MCF 10A (cell line): ENCODE measurements around the gene RBM48. TPM values are rescaled to one million over a fixed set of nuclear protein-coding genes. Genes with fewer than 3 reads are reported as not detected.
"Not testable (repeated sequence)": the region's sequence is repeated elsewhere in the genome, so short reads cannot be mapped to it uniquely, and the experiment has no call there.

ENCODE experiments used
- Bru-seq: library from RNA; stranded (reverse); fragments of 400-500 nt; gene quantifications from one replicate; lab custom pipeline; 2021; lab: Mats Ljungman, UMichigan
- BruChase-seq, 2 experiments: library from RNA; stranded (reverse); fragments of 400-500 nt; gene quantifications; one replicate each; lab custom pipeline; 2021; lab: Mats Ljungman, UMichigan
- BruUV-seq: library from RNA; stranded (reverse); fragments of 400-500 nt; replicated peaks from 2 replicates; lab custom pipeline; 2021; lab: Mats Ljungman, UMichigan
- CTCF ChIA-PET: fragments of 300-600 bp; sonication (Branson Sonifier 250); formaldehyde crosslinking; extraction: SDS; loops from one replicate; lab custom pipeline; 2021; ENCODE audit warnings: antibody characterized with exemption, inconsistent platforms; lab: Yijun Ruan, JAX
- POLR2A ChIA-PET: fragments of 300-600, 350-650 bp; sonication (Branson Sonifier 250); formaldehyde crosslinking; extraction: SDS; loops from one replicate; lab custom pipeline; 2020; ENCODE audit warnings: antibody characterized with exemption, inconsistent platforms; lab: Yijun Ruan, JAX
- DNase-seq: peaks from one replicate; pipeline ENCODE4 v3.0.0-alpha.2; 2018; ENCODE audit not compliant: unreplicated experiment
- H3K27ac Mint-ChIP-seq: one replicate; pipeline ENCODE4 v1.8.0; 2022; ENCODE audit warnings: mild to moderate bottlenecking, low read depth, mixed read lengths; ENCODE audit not compliant: unreplicated experiment
- H3K27me3 Mint-ChIP-seq: one replicate; pipeline ENCODE4 v1.8.0; 2022; ENCODE audit warnings: mixed read lengths; ENCODE audit not compliant: insufficient read depth, unreplicated experiment
- H3K36me3 Mint-ChIP-seq: one replicate; pipeline ENCODE4 v1.8.0; 2022; ENCODE audit warnings: mild to moderate bottlenecking, moderate library complexity, mixed read lengths; ENCODE audit not compliant: insufficient read depth, unreplicated experiment
- H3K4me1 Mint-ChIP-seq: one replicate; pipeline ENCODE4 v1.8.0; 2022; ENCODE audit warnings: mixed read lengths; ENCODE audit not compliant: insufficient read depth, unreplicated experiment
- H3K4me3 Mint-ChIP-seq: one replicate; pipeline ENCODE4 v1.8.0; 2022; ENCODE audit warnings: mild to moderate bottlenecking, moderate library complexity, mixed read lengths; ENCODE audit not compliant: unreplicated experiment
- H3K9me3 Mint-ChIP-seq: one replicate; pipeline ENCODE4 v1.8.0; 2022; ENCODE audit warnings: mixed read lengths; ENCODE audit not compliant: unreplicated experiment
- CTCF ChIP-seq: fragments of 200-600 bp; IDR thresholded peaks from one replicate; pipeline ENCODE4 v1.8.0; 2022; ENCODE audit warnings: antibody characterized with exemption, mild to moderate bottlenecking; ENCODE audit not compliant: unreplicated experiment
- intact Hi-C: fragments of 100-400 bp; cut with micrococcal nuclease; formaldehyde crosslinking; loops from 2 replicates; pipeline ENCODE4 v1.14.1; 2022
- long read RNA-seq: library from polyadenylated mRNA; stranded (forward); transcript quantifications from one replicate; pipeline ENCODE4 v2.0.0, GENCODE V29; 2022
- total RNA-seq: library from RNA; stranded (reverse); gene quantifications from 2 replicates; pipeline ENCODE4 v1.2.3, GENCODE V29; 2022

The RBM48 gene
- total RNA-seq = 10.4 and 10.7 TPM in 2 replicates
- percentile 89 among the genes with signal in this experiment for Bru-seq, nascent RNA
- percentile 79 among the genes with signal in this experiment for BruChase-seq, experiment 1, labeled RNA remaining after a 6-hour chase
- percentile 90 among the genes with signal in this experiment for BruChase-seq, experiment 2, labeled RNA remaining after a 2-hour chase
- long read RNA-seq, transcript RBM48-201 (5 exons, 1,742 nt) = major isoform, 33 of 39 reads
- long read RNA-seq, partial matches to known transcripts = 0 of 39 reads
- long read RNA-seq, other reads (novel, unspliced or antisense) = 6 of 39 reads

GRCh38 chr7:92528188-92528957, at the start of gene RBM48, which contains the start of gene PEX1:
RBM48 (plus strand) TSS chr7:92528795; CDS start chr7:92528814, 19 bp downstream.
PEX1 (minus strand) TSS chr7:92528520; CDS start chr7:92528435, 85 bp downstream.
- H3K27me3 Mint-ChIP-seq = no peaks in the 10 kb centered on the region
- H3K4me3 Mint-ChIP-seq = peak within 1 kb of the TSS; percentile 98
- H3K36me3 Mint-ChIP-seq = peaks cover 41% of the 10 kb centered on the region
- BruUV-seq = no TSS peak
- no peaks in the 10 kb centered on the region for H3K9me3 Mint-ChIP-seq
- CTCF ChIA-PET = interaction anchor here (0.6 to 1.2 kb wide), 12 partner anchors 10 to 1020 kb away, joined by 3 to 5 read pairs (median 4); partner anchors contain the start of gene GATAD1
- peak; percentile 99 for DNase-seq
- no peak for TF ChIP-seq CTCF
- peaks cover 16% of the 10 kb centered on the region for H3K4me1 Mint-ChIP-seq
- intact Hi-C loops = loop anchor here (5.0 kb wide), 2 partner anchors 59 to 84 kb away; no protein-coding TSS in a partner anchor
- H3K27ac Mint-ChIP-seq = peak within 1 kb of the TSS; percentile 99
- POLR2A ChIA-PET = interaction anchor here (0.6 to 3.0 kb wide), 30 partner anchors 8 to 703 kb away, joined by 3 to 21 read pairs (median 5); partner anchors contain the start of genes ANKIB1, CYP51A1, FAM133B and GATAD1

- POLR2A ChIA-PET, H3K4me1 Mint-ChIP-seq, H3K9me3 Mint-ChIP-seq, CTCF ChIA-PET, H3K27ac Mint-ChIP-seq, H3K27me3 Mint-ChIP-seq, DNase-seq, BruUV-seq, H3K4me3 Mint-ChIP-seq, intact Hi-C loops: not testable (repeated sequence)
- peaks cover 10% of the 10 kb centered on the region for H3K36me3 Mint-ChIP-seq
These were observed 49.4 kb upstream of the RBM48 start for GRCh38 chr7:92479146-92479545.

GRCh38 chr7:92483624-92484023, 45.0 kb upstream of the RBM48 start:
- BruUV-seq, intact Hi-C loops, H3K9me3 Mint-ChIP-seq, H3K4me3 Mint-ChIP-seq, DNase-seq, H3K4me1 Mint-ChIP-seq, H3K27ac Mint-ChIP-seq, CTCF ChIA-PET, H3K27me3 Mint-ChIP-seq: not testable (repeated sequence)
- peaks cover 32% of the 10 kb centered on the region for H3K36me3 Mint-ChIP-seq
- POLR2A ChIA-PET = interaction anchor here (0.6 kb wide), 1 partner anchor 34 kb away, joined by 3 read pairs; no protein-coding TSS in a partner anchor

GRCh38 chr7:92484226-92484625, 44.4 kb upstream of the RBM48 start:
- H3K4me3 Mint-ChIP-seq, H3K4me1 Mint-ChIP-seq, DNase-seq, H3K27ac Mint-ChIP-seq, H3K9me3 Mint-ChIP-seq, POLR2A ChIA-PET, H3K27me3 Mint-ChIP-seq, BruUV-seq, intact Hi-C loops, CTCF ChIA-PET: not testable (repeated sequence)
- peaks cover 35% of the 10 kb centered on the region for H3K36me3 Mint-ChIP-seq

- H3K27ac Mint-ChIP-seq = no peak overlapping the region
- no peak for DNase-seq
These were observed 43.2 kb upstream of the RBM48 start for GRCh38 chr7:92485267-92485892.

More at GRCh38 chr7:92485267-92485892, 43.2 kb upstream of the RBM48 start:
- no peak for TF ChIP-seq CTCF
- CTCF ChIA-PET = no interaction called here
- H3K36me3 Mint-ChIP-seq = peaks cover 42% of the 10 kb centered on the region
- no peaks in the 10 kb centered on the region for H3K9me3 Mint-ChIP-seq
- H3K4me1 Mint-ChIP-seq = no peaks in the 10 kb centered on the region
- intact Hi-C loops = no loop called here
- no peaks in the 10 kb centered on the region for H3K27me3 Mint-ChIP-seq
- H3K4me3 Mint-ChIP-seq = no peak overlapping the region
- POLR2A ChIA-PET = no interaction called here
- no TSS peak for BruUV-seq
